HEK293 (cell line): ENCODE results near the gene OCLN.

ENCODE experiments used
- KLF1 ChIP-seq: fragments of 450-650 bp; formaldehyde crosslinking; IDR thresholded peaks from 2 replicates; pipeline ENCODE4 v1.5.1; 2016; ENCODE audit warnings: missing biosample characterization, missing genetic modification characterization
- KLF17 ChIP-seq: fragments of 450-650 bp; formaldehyde crosslinking; IDR thresholded peaks from 2 replicates; pipeline ENCODE4 v1.5.1; 2016; ENCODE audit warnings: missing biosample characterization, missing genetic modification characterization
- KLF8 ChIP-seq: fragments of 450-650 bp; formaldehyde crosslinking; IDR thresholded peaks from 2 replicates; pipeline ENCODE4 v1.5.1; 2016; ENCODE audit warnings: missing biosample characterization, missing genetic modification characterization
- PRDM1 ChIP-seq: fragments of 450-650 bp; formaldehyde crosslinking; IDR thresholded peaks from 2 replicates; pipeline ENCODE4; 2016; ENCODE audit warnings: missing biosample characterization, missing genetic modification characterization
- SCRT1 ChIP-seq: fragments of 450-650 bp; formaldehyde crosslinking; IDR thresholded peaks from 2 replicates; pipeline ENCODE4 v1.5.1; 2016; ENCODE audit warnings: missing biosample characterization, missing genetic modification characterization, borderline replicate concordance
- ZBTB20 ChIP-seq: fragments of 450-650 bp; formaldehyde crosslinking; IDR thresholded peaks from 2 replicates; pipeline ENCODE4 v1.5.1; 2016; ENCODE audit warnings: missing biosample characterization, missing genetic modification characterization
- ZEB2 ChIP-seq: fragments of 450-650 bp; formaldehyde crosslinking; IDR thresholded peaks from 2 replicates; pipeline ENCODE4 v1.5.1; 2016; ENCODE audit warnings: missing biosample characterization, missing genetic modification characterization
- ZNF121 ChIP-seq: fragments of 450-650 bp; formaldehyde crosslinking; IDR thresholded peaks from 2 replicates; pipeline ENCODE4 v1.5.1; 2016; ENCODE audit warnings: missing biosample characterization, missing genetic modification characterization
- ZNF184 ChIP-seq: fragments of 450-650 bp; IDR thresholded peaks from 2 replicates; pipeline ENCODE4 v1.5.1; 2018; ENCODE audit warnings: missing biosample characterization, mild to moderate bottlenecking, missing genetic modification characterization
- ZNF239 ChIP-seq: fragments of 450-650 bp; formaldehyde crosslinking; IDR thresholded peaks from 2 replicates; pipeline ENCODE4 v1.5.1; 2016; ENCODE audit warnings: missing biosample characterization, missing genetic modification characterization
- ZNF280D ChIP-seq: fragments of 450-650 bp; formaldehyde crosslinking; IDR thresholded peaks from 2 replicates; pipeline ENCODE4 v1.5.1; 2016; ENCODE audit warnings: missing biosample characterization, missing genetic modification characterization
- ZNF324 ChIP-seq: fragments of 450-650 bp; formaldehyde crosslinking; IDR thresholded peaks from 2 replicates; pipeline ENCODE4 v1.5.1; 2016; ENCODE audit warnings: missing biosample characterization, missing genetic modification characterization
- ZNF354C ChIP-seq: fragments of 450-650 bp; formaldehyde crosslinking; IDR thresholded peaks from 2 replicates; pipeline ENCODE4 v1.5.1; 2016; ENCODE audit warnings: missing biosample characterization, missing genetic modification characterization, low read depth, borderline replicate concordance
- ZNF37A ChIP-seq: fragments of 450-650 bp; IDR thresholded peaks from 2 replicates; pipeline ENCODE4 v1.5.1; 2018; ENCODE audit warnings: missing biosample characterization, missing genetic modification characterization
- ZNF514 ChIP-seq: fragments of 450-650 bp; formaldehyde crosslinking; IDR thresholded peaks from 2 replicates; pipeline ENCODE4 v1.5.1; 2016; ENCODE audit warnings: missing biosample characterization, missing genetic modification characterization
- ZNF518A ChIP-seq: fragments of 450-650 bp; formaldehyde crosslinking; conservative IDR thresholded peaks from 2 replicates; pipeline ENCODE4 v1.5.1; 2016; ENCODE audit warnings: low read depth, missing biosample characterization, missing genetic modification characterization
- ZNF558 ChIP-seq: fragments of 450-650 bp; formaldehyde crosslinking; IDR thresholded peaks from 2 replicates; pipeline ENCODE4 v1.5.1; 2016; ENCODE audit warnings: missing biosample characterization, missing genetic modification characterization
- ZNF623 ChIP-seq: fragments of 450-650 bp; formaldehyde crosslinking; IDR thresholded peaks from 2 replicates; pipeline ENCODE4 v1.5.1; 2016; ENCODE audit warnings: missing biosample characterization, missing genetic modification characterization
- ZNF677 ChIP-seq: fragments of 450-650 bp; IDR thresholded peaks from 2 replicates; pipeline ENCODE4 v1.5.0; 2018; ENCODE audit warnings: missing biosample characterization, mild to moderate bottlenecking, missing genetic modification characterization, moderate library complexity
- ZNF707 ChIP-seq: fragments of 450-650 bp; formaldehyde crosslinking; IDR thresholded peaks from 2 replicates; pipeline ENCODE4 v1.5.1; 2016; ENCODE audit warnings: missing biosample characterization, missing genetic modification characterization
- ZNF776 ChIP-seq: fragments of 450-650 bp; formaldehyde crosslinking; IDR thresholded peaks from 2 replicates; pipeline ENCODE4 v1.5.0; 2017; ENCODE audit warnings: missing biosample characterization, missing genetic modification characterization, borderline replicate concordance
- ZNF777 ChIP-seq: fragments of 450-650 bp; formaldehyde crosslinking; IDR thresholded peaks from 2 replicates; pipeline ENCODE4 v1.5.1; 2017; ENCODE audit warnings: missing biosample characterization, missing genetic modification characterization, borderline replicate concordance
- TF ChIP-seq, protein P1 (sequence below): fragments of 450-650 bp; formaldehyde crosslinking; IDR thresholded peaks from 2 replicates; pipeline ENCODE4 v1.5.1; 2016; ENCODE audit warnings: missing biosample characterization, missing genetic modification characterization
- TF ChIP-seq, protein P2 (sequence below): fragments of 450-650 bp; formaldehyde crosslinking; IDR thresholded peaks from 2 replicates; pipeline ENCODE4 v1.5.1; 2017; ENCODE audit warnings: missing biosample characterization, mild to moderate bottlenecking, missing genetic modification characterization, moderate library complexity
- TF ChIP-seq, protein P3 (sequence below): fragments of 450-650 bp; formaldehyde crosslinking; IDR thresholded peaks from 2 replicates; pipeline ENCODE4 v1.5.1; 2016; ENCODE audit warnings: missing biosample characterization, missing genetic modification characterization
- TF ChIP-seq, protein P4 (sequence below): fragments of 450-650 bp; formaldehyde crosslinking; IDR thresholded peaks from 2 replicates; pipeline ENCODE4 v1.5.1; 2016; ENCODE audit warnings: missing biosample characterization, missing genetic modification characterization

Gene OCLN

GRCh38 chr5:69502767-69503488, 10.3 kb downstream of the OCLN start (continued):
- TF ChIP-seq ZNF518A (tag by site-specific recombination) (0 out of 2 replicates have a peak, but pooled peaks have one; percentile 28), ZNF777 (tag by site-specific recombination) (no peak), ZEB2 (tag by site-specific recombination) (peak; percentile 92), ZNF121 (tag by site-specific recombination) (no peak), KLF1 (tag by site-specific recombination) (no peak), ZNF280D (tag by site-specific recombination) (no peak), ZNF623 (tag by site-specific recombination) (no peak), KLF17 (tag by site-specific recombination) (peak; percentile 71; the same call in 1 of the 2 replicates), KLF8 (tag by site-specific recombination) (peak; percentile 67), SCRT1 (no peak), ZNF239 (tag by site-specific recombination) (no peak), PRDM1 (peak; percentile 67), ZNF707 (tag by site-specific recombination) (no peak), ZNF37A (tag by site-specific recombination) (no peak), ZNF184 (peak; percentile 78), ZNF324 (tag by site-specific recombination) (peak; percentile 66; the same call in 1 of the 2 replicates), ZNF677 (tag by site-specific recombination) (no peak), ZBTB20 (tag by site-specific recombination) (no peak), ZNF514 (tag by site-specific recombination) (no peak), ZNF776 (no peak), ZNF354C (tag by site-specific recombination) (no peak), ZNF558 (tag by site-specific recombination) (peak; percentile 37; the same call in 1 of the 2 replicates)
- TF ChIP-seq, protein P1, sequence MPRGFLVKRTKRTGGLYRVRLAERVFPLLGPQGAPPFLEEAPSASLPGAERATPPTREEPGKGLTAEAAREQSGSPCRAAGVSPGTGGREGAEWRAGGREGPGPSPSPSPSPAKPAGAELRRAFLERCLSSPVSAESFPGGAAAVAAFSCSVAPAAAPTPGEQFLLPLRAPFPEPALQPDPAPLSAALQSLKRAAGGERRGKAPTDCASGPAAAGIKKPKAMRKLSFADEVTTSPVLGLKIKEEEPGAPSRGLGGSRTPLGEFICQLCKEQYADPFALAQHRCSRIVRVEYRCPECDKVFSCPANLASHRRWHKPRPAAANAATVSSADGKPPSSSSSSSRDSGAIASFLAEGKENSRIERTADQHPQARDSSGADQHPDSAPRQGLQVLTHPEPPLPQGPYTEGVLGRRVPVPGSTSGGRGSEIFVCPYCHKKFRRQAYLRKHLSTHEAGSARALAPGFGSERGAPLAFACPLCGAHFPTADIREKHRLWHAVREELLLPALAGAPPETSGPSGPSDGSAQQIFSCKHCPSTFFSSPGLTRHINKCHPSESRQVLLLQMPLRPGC (tag by site-specific recombination), result peak; percentile 60
- TF ChIP-seq, protein P2, sequence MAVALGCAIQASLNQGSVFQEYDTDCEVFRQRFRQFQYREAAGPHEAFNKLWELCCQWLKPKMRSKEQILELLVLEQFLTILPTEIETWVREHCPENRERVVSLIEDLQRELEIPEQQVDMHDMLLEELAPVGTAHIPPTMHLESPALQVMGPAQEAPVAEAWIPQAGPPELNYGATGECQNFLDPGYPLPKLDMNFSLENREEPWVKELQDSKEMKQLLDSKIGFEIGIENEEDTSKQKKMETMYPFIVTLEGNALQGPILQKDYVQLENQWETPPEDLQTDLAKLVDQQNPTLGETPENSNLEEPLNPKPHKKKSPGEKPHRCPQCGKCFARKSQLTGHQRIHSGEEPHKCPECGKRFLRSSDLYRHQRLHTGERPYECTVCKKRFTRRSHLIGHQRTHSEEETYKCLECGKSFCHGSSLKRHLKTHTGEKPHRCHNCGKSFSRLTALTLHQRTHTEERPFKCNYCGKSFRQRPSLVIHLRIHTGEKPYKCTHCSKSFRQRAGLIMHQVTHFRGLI (tag by site-specific recombination), result no peak
- TF ChIP-seq, protein P3, sequence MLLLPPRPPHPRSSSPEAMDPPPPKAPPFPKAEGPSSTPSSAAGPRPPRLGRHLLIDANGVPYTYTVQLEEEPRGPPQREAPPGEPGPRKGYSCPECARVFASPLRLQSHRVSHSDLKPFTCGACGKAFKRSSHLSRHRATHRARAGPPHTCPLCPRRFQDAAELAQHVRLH (tag by site-specific recombination), result no peak
- TF ChIP-seq, protein P4, sequence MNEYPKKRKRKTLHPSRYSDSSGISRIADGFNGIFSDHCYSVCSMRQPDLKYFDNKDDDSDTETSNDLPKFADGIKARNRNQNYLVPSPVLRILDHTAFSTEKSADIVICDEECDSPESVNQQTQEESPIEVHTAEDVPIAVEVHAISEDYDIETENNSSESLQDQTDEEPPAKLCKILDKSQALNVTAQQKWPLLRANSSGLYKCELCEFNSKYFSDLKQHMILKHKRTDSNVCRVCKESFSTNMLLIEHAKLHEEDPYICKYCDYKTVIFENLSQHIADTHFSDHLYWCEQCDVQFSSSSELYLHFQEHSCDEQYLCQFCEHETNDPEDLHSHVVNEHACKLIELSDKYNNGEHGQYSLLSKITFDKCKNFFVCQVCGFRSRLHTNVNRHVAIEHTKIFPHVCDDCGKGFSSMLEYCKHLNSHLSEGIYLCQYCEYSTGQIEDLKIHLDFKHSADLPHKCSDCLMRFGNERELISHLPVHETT (tag by site-specific recombination), result peak; percentile 85
